ENCODE data around the gene MPLKIP.

DNA sequence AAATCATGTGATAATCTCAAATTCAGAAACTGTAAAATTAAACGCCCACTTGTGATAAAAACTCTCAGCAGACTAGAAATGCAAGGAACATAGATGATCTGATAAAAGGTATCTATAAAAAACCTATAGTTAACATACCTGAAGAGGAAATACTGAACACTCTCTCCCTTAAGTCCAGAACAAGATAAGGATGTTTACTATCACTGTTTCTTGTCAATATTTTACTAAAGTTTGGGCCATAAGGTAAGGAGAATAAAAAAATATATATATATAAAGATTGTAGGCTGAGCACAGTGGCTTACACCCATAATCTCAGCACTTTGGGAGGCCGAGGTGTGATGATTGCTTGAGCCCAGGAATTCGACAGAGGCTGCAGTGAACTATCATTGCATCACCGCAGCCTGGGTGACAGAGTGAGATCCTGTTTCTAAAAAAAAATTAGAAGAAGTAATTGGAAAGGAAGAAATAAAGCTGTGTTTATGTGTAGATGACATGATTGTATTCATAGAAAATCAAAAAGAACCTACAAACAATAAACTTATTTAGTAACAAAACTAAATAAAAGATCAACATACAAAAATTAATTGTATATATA lies 28.4 kb downstream of the MPLKIP start:
- TF ChIP-seq, protein P1, sequence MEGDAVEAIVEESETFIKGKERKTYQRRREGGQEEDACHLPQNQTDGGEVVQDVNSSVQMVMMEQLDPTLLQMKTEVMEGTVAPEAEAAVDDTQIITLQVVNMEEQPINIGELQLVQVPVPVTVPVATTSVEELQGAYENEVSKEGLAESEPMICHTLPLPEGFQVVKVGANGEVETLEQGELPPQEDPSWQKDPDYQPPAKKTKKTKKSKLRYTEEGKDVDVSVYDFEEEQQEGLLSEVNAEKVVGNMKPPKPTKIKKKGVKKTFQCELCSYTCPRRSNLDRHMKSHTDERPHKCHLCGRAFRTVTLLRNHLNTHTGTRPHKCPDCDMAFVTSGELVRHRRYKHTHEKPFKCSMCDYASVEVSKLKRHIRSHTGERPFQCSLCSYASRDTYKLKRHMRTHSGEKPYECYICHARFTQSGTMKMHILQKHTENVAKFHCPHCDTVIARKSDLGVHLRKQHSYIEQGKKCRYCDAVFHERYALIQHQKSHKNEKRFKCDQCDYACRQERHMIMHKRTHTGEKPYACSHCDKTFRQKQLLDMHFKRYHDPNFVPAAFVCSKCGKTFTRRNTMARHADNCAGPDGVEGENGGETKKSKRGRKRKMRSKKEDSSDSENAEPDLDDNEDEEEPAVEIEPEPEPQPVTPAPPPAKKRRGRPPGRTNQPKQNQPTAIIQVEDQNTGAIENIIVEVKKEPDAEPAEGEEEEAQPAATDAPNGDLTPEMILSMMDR (IDR thresholded peaks at IDR 0.05; ENCODE audit: low read length), result no peak
- TF ChIP-seq EZH2 (optimal IDR thresholded peaks at IDR 0.05; ENCODE audit: low read depth, low read length), result no peak
